ENCODE data around the gene SHROOM3.

SHROOM3 gene

DNA sequence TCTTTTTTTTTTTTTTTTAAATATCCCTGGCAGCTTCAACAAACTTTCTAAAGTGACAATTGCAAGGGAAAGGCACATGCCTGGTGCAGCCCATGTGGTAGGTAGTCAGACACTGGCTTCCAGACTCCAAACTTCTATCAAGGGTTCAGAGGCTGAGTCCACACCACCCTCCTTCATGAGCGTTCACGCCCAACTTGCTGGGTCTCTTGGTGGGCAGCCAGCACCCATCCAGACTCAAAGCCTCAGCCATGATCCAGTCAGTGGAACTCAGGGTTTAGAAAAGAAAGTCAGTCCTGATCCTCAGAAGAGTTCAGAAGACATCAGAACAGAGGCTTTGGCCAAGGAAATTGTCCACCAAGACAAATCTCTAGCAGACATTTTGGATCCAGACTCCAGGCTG is 321.4 kb downstream of the SHROOM3 start:
- no peak for DNase-seq

- no peak for DNase-seq
These were observed 322.4 kb downstream of the SHROOM3 start for GRCh38 chr4:76757418-76757939.

GRCh38 chr4:76758290-76758882 is 323.4 kb downstream of the SHROOM3 start:
- DNase-seq = peak in 1 of 2 experiments; percentile 44

DNA sequence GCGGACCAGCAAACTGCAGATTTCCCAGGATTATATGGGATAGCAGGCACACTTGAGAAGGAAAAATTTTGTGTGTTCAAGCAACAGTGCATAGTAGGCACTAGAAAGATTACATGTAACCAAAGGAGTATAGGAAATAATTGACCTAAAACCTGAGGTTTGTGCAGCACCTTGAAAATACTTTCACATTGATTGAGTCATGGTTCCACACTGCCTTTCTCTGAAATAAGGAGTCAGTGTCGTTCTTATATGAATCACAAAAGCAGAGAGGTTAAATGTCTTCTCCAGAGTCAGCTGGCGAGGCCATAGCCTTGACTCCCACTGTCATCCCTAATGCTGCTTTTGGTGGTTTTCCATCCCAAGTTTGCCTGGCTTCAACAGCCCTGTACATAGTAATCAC is 324.0 kb downstream of the SHROOM3 start:
- DNase-seq = no peak

DNA sequence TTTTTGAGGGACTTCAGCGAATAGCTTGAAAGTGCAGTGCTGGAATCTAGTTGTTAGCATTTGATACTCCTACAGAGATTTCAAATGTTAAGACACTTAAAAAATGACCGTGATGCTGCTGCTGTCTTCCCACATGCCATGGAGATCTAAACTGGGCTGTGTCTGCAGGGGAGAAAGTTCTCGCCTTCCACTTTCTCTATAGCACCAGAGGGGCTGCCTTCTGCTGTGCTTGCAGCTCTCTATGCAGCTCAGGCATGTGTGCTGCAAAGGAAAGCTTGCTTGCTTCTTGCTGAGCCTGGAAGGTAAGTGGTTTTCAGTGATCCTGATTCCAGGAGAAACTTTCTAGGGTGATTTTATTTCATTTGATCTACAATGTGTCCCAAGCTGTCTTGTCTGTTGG is 325.2 kb downstream of the SHROOM3 start:
- no peak for DNase-seq

DNA sequence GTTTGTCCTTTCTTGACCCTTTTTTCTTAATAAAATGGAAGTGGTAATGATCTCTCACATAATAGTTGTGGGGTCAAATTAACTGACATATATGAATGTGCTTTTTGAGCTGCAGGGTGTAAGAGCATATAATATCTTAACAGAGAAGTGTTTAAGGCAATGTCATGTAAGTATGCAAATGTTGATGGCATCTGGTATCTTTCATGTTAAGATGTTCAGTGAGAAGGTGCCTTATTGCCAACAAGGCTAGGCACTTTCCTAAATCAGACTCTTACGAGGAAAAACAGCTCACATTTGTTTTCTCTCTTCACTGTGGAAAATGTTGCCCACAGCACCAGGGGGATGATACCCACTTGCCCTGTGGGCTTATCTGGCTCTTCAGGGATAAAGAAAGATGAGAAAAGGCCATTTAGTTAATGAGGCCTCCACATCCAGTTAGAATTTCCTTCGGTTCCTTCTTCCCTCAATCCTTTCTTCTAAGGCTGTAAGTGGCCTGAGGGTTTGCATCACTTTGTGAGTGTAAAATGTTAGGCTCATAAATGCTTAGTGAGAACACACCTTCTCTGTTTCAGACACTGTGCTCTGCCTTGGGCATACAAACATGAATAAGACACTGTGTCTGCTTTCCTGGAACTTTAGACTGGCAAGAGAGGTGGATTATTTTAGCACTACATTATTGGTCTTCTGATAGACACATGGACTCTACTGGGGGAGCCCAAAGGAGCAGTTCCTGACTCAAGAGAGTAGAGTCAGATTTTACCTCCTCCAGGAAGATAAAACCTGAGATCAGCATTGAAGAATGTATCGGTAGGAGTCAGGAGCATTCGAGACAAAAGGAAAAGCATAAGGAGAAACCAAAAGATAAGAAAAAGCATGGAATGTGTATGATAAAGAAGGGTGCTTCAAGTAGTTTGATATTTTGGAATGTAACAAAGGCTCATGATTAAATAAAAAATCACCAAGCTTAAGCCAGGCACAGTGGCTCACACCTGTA is 327.4 kb downstream of the SHROOM3 start:
- DNase-seq = no peak

- DNase-seq = no peak
These were observed 329.2 kb downstream of the SHROOM3 start for GRCh38 chr4:76764251-76764650.

DNA sequence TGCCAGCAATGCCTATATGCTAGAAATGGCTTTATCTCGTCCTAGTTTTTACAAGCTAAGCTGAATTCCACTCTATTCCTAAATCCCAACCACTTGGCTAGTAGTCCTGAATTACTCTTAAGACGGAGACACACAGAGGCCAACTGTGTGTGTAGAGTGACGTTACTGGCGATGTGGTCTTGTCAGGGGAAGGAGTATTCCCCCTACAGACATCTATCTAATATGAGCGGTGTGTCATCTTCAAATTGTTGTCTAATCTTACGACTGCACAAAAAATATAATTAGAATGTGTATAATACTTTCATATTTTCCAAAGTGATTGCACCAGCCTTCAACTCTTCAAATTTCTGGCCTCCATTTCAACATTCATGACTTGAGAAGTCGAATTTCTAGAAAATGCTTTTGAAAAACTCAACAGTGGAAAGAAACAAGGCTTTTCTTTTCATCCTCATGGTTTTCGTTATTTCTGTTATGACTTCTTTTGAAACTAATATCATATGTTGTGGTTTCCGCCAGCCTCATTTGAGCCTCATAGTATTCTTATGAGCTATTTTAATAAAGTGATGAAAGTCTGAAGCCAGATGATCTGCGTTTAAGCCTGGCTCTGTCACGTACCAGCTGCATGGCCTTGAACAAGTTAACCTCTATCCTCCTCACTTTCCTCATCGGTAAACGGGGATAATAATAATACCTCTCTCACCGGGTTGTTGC is 330.6 kb downstream of the SHROOM3 start:
- no peak for DNase-seq

- peak; percentile 67 to 79 for DNase-seq
These were observed 333.0 kb downstream of the SHROOM3 start for GRCh38 chr4:76767983-76768382.

GRCh38 chr4:76772498-76773106 is 337.6 kb downstream of the SHROOM3 start:
- DNase-seq = no peak

GRCh38 chr4:76773766-76774165 is 338.7 kb downstream of the SHROOM3 start:
- DNase-seq = no peak

DNA sequence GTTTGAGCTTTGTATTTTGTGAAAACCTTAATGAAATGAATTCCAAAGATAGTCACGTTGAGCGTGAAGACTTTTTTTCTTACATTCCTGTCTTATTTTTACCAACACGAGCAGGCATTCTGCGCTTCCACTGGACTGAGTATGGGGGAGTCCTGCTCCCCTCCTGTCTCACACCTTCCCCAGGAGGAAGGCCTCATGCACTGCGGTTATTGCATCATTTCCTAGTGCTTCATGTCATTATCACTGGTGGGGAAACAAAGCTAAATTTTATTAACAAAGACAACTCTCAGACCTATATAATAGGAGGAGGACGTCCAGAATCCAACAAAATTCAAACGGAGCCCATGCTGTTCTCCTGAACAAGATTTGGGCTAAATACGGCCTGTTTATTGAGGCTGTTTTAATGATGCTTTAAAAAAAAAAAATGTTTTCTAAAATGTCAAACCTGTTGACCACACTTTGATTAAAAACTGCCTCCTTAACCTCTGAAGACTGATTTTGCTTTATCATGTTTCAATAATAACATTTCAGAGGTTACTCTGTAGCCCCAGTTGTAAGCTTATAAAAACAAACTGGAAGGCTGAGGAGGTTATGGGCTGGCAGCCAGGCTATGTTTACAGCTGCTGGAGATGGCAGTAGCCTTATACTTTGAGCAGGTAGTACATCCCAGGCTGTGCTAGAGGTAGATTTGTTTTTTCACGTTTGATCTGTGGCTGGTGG is 344.9 kb downstream of the SHROOM3 start:
- no peak for DNase-seq

DNA sequence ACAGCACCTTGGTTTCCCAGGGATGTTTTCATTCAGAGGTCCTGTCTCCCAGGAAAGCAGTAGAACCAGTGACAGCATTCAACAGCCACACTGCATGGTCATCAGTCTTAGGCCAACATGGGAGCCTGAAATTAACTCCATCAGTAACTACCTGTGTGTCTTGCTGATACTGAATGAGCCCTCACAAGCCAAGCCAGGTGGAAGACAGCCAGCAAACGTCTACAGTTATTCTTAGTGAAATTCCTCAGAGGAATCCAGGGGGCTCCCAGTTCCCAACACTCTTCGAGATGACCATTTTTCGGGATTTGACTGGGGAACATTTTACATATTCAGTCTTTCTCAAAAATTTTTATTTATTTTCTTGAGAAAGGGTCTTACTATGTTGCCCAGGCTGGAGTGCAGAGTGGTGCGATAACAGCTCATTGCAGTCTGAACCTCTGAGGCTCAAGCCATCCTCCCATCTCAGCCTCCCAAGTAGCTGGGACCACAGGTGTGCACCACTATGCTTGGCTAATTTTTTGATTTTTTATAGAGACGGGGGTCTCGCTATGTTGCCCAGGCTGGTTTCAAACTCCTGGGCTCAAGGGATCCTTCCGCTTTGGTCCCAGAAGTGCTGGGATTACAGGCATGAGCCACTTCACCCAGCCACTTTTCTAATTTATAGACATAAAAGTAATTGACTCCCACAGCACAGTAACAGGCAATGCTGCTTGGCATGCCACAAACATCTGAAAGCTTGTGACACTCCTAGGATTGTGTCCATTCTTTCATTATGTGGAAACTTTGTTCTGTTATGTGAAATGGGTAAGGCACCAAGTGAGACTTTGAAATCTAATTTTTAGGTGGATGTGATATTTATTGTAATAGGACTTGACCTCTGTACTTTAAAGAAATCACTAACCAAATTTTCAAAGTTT is 346.0 kb downstream of the SHROOM3 start:
- no peak for DNase-seq

DNA sequence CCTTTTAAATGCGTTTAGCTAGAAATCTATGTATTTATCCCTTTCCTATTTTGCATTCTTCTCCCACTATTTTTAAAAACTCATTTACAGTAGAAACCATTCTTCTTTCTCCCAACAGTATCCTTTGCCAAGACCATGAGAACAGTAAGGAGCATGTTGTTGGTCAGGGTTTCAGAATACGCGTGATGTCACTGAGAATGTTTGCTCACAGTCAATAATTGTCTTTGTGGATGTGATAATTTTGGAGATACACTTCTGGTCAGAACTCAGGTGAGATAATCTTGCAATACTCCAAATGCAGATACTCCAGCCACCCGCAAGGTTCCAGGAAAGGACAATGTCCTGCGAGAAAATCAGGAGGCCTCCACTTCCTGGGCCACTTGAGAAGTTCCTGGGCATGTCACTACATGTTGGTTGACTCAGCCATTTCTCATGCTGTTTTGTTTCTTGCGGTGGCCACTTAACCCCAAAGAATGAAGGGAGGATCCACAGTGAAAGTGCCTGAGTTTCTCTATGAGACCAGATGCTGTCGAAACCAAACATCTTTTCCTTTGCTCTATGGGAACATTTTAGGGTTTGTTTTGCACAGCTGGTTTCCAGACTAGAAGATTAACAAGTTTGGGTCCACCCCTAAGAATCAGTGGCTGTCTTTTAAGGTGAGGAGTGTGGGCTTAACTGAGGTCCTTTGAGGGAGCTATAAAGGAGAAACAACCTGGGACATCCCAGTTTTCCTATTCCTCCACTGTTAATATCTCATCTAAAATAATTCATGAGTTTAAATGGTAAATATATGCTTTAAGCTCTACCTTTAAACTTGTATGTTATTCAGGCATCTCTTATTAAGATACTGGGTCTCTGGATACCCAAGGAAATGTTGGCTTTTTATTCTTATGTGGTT is 346.9 kb downstream of the SHROOM3 start:
- no peak for DNase-seq

DNA sequence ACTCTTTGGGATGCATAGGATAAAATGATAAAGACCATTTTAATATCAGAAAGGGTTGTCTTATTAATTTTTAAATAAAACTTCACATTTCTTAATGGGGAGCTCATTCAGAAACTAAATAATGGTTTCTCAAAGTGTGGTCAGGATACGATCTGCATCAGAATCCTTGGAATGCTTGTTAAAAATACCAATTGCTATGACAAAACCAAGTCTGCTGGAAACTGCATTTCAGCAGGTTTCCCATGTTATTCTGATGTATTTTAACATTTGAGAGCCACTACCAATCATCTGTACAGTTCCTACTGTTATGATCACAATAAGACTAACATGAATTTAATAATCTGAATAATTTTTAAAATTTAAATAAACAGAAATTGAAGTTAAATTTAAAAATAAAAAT is 347.8 kb downstream of the SHROOM3 start:
- DNase-seq = no peak

- no peak for DNase-seq
These were observed 348.8 kb downstream of the SHROOM3 start for GRCh38 chr4:76783836-76784235.

DNA sequence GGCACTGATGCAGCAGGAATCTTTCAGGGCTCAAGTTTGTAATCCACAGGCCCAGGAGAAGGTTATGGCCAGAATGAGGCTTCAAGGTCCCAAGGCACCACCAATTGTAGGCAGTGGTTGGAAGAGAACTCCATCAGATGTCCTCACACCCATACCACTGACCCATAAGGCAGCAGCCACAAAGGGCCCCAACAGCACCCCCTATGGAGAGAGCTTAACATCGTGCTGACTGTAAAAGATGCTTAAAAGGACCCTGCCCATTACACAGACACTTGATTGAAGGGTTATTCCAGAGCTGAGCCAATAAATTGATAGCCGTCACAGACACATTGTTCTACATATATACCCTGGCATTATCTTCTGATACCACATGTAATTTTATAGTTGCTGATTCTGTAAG is 349.2 kb downstream of the SHROOM3 start:
- DNase-seq = no peak

DNA sequence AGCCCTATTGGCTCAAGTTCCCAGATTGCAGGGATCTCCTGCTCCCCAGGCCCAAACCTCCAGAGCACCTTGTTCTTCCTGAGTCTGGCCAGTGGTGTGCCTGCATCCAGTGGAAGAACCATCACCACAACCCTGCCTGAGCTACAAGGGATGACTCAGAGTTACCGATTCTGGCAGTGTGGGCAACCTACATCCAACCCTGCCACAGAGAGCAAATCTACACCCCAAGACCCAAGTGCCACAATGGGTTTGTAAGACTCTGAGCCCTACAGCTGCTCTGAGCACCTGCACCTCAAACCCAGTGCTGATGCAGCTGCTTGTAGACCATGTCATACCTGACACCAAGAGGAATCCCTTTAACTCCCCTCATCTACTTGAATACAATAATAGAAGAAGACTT is 352.9 kb downstream of the SHROOM3 start:
- DNase-seq = no peak

- no peak for DNase-seq
These were observed 355.3 kb downstream of the SHROOM3 start for GRCh38 chr4:76790377-76790776.

DNA sequence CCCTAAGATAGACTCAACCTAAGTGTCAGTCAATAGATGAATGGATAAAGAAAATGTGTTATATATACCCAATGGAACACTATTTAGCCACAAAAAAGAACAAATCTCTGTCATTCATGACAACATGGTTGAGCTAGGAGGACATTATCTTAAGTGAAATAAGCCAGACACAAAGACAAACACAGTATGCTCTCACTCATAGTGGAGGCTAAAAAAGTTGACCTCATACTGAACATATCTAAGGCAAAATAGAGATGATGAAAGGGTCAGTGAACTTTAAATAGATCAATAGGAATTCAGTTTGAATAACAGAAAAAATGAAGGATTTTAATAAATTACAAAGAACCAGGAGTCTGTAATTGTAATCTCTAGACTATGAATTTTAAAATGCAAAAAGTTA is 356.4 kb downstream of the SHROOM3 start:
- no peak for DNase-seq

Measured in NCI-H526 (cell line).